ENCODE data around the gene CD2.

Gene CD2

GRCh38 chr1:116726872-116727820 lies 27.1 kb upstream of the CD2 start:
- Histone ChIP-seq H3K27ac (no peak overlapping the region), H3K79me2 (no peaks in the 10 kb centered on the region), H3K4me2 (ENCODE audit: low read length) (no peak overlapping the region), H3K9ac (no peak overlapping the region), H3K4me3 (ENCODE audit: low read depth, low read length) (no peak overlapping the region), H3K4me1 (no peaks in the 10 kb centered on the region), H3K36me3 (ENCODE audit: control insufficient read depth, insufficient read depth, low read length) (no peaks in the 10 kb centered on the region), H3K27me3 (ENCODE audit: control insufficient read depth, insufficient read depth, low read length) (no peaks in the 10 kb centered on the region), H3K9me3 (ENCODE audit: control insufficient read depth, low read length) (no peaks in the 10 kb centered on the region), H2AFZ (no peak overlapping the region)
- TF ChIP-seq, protein P1, sequence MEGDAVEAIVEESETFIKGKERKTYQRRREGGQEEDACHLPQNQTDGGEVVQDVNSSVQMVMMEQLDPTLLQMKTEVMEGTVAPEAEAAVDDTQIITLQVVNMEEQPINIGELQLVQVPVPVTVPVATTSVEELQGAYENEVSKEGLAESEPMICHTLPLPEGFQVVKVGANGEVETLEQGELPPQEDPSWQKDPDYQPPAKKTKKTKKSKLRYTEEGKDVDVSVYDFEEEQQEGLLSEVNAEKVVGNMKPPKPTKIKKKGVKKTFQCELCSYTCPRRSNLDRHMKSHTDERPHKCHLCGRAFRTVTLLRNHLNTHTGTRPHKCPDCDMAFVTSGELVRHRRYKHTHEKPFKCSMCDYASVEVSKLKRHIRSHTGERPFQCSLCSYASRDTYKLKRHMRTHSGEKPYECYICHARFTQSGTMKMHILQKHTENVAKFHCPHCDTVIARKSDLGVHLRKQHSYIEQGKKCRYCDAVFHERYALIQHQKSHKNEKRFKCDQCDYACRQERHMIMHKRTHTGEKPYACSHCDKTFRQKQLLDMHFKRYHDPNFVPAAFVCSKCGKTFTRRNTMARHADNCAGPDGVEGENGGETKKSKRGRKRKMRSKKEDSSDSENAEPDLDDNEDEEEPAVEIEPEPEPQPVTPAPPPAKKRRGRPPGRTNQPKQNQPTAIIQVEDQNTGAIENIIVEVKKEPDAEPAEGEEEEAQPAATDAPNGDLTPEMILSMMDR (IDR thresholded peaks at IDR 0.05), result no peak

GRCh38 chr1:116731439-116731838 lies 22.8 kb upstream of the CD2 start:
- H3K4me3 ChIP-seq (ENCODE audit: low read depth, low read length), result no peak overlapping the region
- H3K36me3 ChIP-seq (ENCODE audit: control insufficient read depth, insufficient read depth, low read length), result no peaks in the 10 kb centered on the region
- no peaks in the 10 kb centered on the region for H3K4me1 ChIP-seq
- no peak overlapping the region for H3K27ac ChIP-seq
- H3K79me2 ChIP-seq, result no peaks in the 10 kb centered on the region
- H3K4me2 ChIP-seq (ENCODE audit: low read length), result no peak overlapping the region
- no peak overlapping the region for H2AFZ ChIP-seq
- H3K27me3 ChIP-seq (ENCODE audit: control insufficient read depth, insufficient read depth, low read length), result no peaks in the 10 kb centered on the region
- TF ChIP-seq, protein P1 (IDR thresholded peaks at IDR 0.05), result no peak
- H3K9me3 ChIP-seq (ENCODE audit: control insufficient read depth, low read length), result no peaks in the 10 kb centered on the region
- H3K9ac ChIP-seq, result no peak overlapping the region

DNA sequence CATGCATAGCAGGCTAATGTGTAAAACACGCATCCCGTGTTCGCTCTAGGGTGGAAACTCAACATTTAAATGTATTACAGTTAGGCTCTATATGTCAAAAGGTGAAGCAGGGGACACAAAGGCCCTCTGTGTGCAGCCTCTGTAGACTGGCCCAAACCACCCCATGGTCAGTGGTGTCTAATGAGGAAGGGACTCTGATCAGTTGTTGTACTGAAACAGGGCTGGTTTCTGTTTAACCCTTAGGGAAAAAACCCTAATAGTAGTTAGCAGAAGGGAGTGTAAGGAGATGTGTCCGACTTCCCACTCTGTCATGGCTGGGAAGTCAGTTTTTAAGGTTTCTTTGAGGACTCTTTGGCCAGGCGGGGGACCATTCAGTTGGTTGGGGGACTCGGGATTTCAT lies 21.5 kb upstream of the CD2 start:
- Histone ChIP-seq H3K9me3 (ENCODE audit: control insufficient read depth, low read length) (no peaks in the 10 kb centered on the region), H3K9ac (no peak overlapping the region), H3K4me2 (ENCODE audit: low read length) (no peak overlapping the region), H3K4me1 (no peaks in the 10 kb centered on the region), H3K27ac (no peak overlapping the region), H3K4me3 (ENCODE audit: low read depth, low read length) (no peak overlapping the region), H3K79me2 (no peaks in the 10 kb centered on the region), H3K36me3 (ENCODE audit: control insufficient read depth, insufficient read depth, low read length) (no peaks in the 10 kb centered on the region), H3K27me3 (ENCODE audit: control insufficient read depth, insufficient read depth, low read length) (no peaks in the 10 kb centered on the region), H2AFZ (no peak overlapping the region)
- TF ChIP-seq, protein P1 (IDR thresholded peaks at IDR 0.05), result no peak

DNA sequence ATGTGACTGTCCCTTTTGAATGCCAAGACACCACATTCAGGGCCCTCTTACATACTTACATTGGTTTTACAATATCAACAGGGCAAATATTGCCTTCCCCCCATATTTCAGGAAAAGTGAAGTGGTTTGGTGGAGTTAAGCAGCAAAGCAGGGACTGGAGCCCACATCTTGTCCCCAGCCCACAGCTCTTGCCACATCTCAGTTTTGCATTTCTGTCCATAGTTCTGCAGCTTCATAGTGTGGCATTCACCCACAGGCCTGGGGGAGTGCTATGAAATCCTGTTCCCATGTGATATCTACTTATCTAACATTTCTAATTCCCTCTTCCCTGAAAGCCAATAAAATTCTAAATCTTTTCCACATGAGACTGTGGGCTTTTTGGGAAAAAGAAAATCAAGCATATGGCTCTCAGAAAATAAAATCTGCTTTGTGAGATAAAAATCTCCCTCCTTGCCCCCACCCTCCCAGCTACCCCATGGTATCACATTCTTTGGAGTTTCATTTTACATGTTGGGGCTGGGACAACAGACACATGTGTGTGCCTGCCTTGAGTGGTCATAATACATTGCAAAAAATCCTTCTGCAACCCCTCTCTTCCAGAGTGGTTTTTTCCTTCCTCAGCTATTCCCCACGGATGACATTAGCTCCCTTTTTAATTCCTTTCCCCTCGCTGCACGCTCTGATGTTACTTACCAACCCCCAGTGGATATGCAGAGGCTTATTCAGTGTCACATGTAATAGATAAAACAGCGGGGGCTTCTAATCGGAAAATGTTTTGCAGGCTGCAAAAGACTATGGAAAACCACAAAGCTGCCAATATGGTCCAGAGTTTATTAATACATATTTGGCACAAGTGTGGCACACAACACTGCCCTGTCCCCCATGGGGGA lies 20.5 kb upstream of the CD2 start:
- Histone ChIP-seq H3K9me3 (ENCODE audit: control insufficient read depth, low read length) (no peaks in the 10 kb centered on the region), H3K79me2 (no peaks in the 10 kb centered on the region), H3K4me1 (no peaks in the 10 kb centered on the region), H3K4me2 (ENCODE audit: low read length) (no peak overlapping the region), H3K4me3 (ENCODE audit: low read depth, low read length) (no peak overlapping the region), H3K9ac (no peak overlapping the region), H3K36me3 (ENCODE audit: control insufficient read depth, insufficient read depth, low read length) (no peaks in the 10 kb centered on the region), H2AFZ (no peak overlapping the region), H3K27me3 (ENCODE audit: control insufficient read depth, insufficient read depth, low read length) (no peaks in the 10 kb centered on the region), H3K27ac (no peak overlapping the region)
- TF ChIP-seq, protein P1 (IDR thresholded peaks at IDR 0.05), result no peak
